ENCODE results near the gene BARHL2.

- no peak for TF ChIP-seq CTCF (conservative IDR thresholded peaks at IDR 0.05; ENCODE audit: low read depth, low read length)
- no peak for TF ChIP-seq BHLHE40 (IDR thresholded peaks at IDR 0.05; ENCODE audit: low read depth, low read length)
- TF ChIP-seq POLR2A (IDR thresholded peaks at IDR 0.05; ENCODE audit: low read depth, low read length): no peak
- TF ChIP-seq CEBPB (IDR thresholded peaks at IDR 0.05; ENCODE audit: low read depth, low read length): no peak
- no peak for TF ChIP-seq MXI1 (IDR thresholded peaks at IDR 0.05; ENCODE audit: borderline replicate concordance, low read depth, low read length)
- no peak for TF ChIP-seq FOS (IDR thresholded peaks at IDR 0.05; ENCODE audit: low read depth, low read length)
- no peak for TF ChIP-seq MAZ (IDR thresholded peaks at IDR 0.05; ENCODE audit: borderline replicate concordance, low read depth, low read length)
- no peak for TF ChIP-seq NFE2L2 (IDR thresholded peaks at IDR 0.05; ENCODE audit: low read depth, low read length)
- no peak for TF ChIP-seq RAD21 (IDR thresholded peaks at IDR 0.05; ENCODE audit: low read length)
- TF ChIP-seq CHD1 (IDR thresholded peaks at IDR 0.05; ENCODE audit: low read depth, low read length): no peak
- no peak for TF ChIP-seq RCOR1 (IDR thresholded peaks at IDR 0.05; ENCODE audit: insufficient replicate concordance, low read length)
- TF ChIP-seq ELK1 (IDR thresholded peaks at IDR 0.05; ENCODE audit: borderline replicate concordance, low read depth, low read length): no peak
- TF ChIP-seq USF2 (IDR thresholded peaks at IDR 0.05; ENCODE audit: low read depth, low read length): no peak
- no peak for TF ChIP-seq RFX5 (IDR thresholded peaks at IDR 0.05; ENCODE audit: low read depth, low read length)
Observed at GRCh38 chr1:90707363-90707710, 9.8 kb downstream of the BARHL2 start.

Measured in IMR-90 (cell line).